Prostate gland (tissue), 2 donors: Measurements from ENCODE around the gene RRP36. TPM values are rescaled to one million over a fixed set of nuclear protein-coding genes. Genes with fewer than 3 reads are reported as not detected.

Experiments
- DNase-seq: peaks from one replicate; pipeline ENCODE4 v3.0.0-alpha.2; 2019; ENCODE audit warnings: low spot score
- H3K27ac ChIP-seq, 2 donors: fragments of 200-600 bp; sonication (generic); 2 replicates each; pipeline ENCODE4 v1.5.1; 2017 to 2019
- H3K27me3 ChIP-seq: fragments of 200-600 bp; sonication (generic); replicated peaks from 2 replicates; pipeline ENCODE4 v1.5.1; 2019; ENCODE audit not compliant: insufficient read depth
- H3K36me3 ChIP-seq, 2 donors: fragments of 200-600 bp; sonication (generic); 1 replicate in 1 of 2; 2 replicates in 1 of 2; pipeline versions ENCODE4 v1.5.1 to v1.8.1; 2017 to 2019
- H3K4me1 ChIP-seq: fragments of 200-600 bp; sonication (generic); replicated peaks from 2 replicates; pipeline ENCODE4 v1.5.1; 2019
- H3K4me3 ChIP-seq, 2 donors: fragments of 200-600 bp; sonication (generic); 2 replicates each; pipeline ENCODE4 v1.5.1; 2017 to 2019
- H3K9me3 ChIP-seq: fragments of 200-600 bp; sonication (generic); 2 replicates; pipeline ENCODE4 v1.5.1; 2017
- POLR2A ChIP-seq: fragments of 450-650 bp; IDR thresholded peaks from one replicate; pipeline ENCODE4 v1.6.1; 2016; ENCODE audit warnings: antibody characterized with exemption, mild to moderate bottlenecking
- POLR2AphosphoS5 ChIP-seq: sonication (generic); formaldehyde crosslinking; IDR thresholded peaks from one replicate; pipeline ENCODE4 v1.6.1; 2017; ENCODE audit warnings: antibody characterized with exemption
- WGBS: methylation state at CpG from one replicate; pipeline ENCODE4 v1.1.5; 2018; 5-methylcytosine and 5-hydroxymethylcytosine counted together
- intact Hi-C: fragments of 100-400 bp; cut with DNase I; formaldehyde crosslinking; loops from one replicate; pipeline ENCODE4 v1.14.2; 2022
- total RNA-seq, 2 donors: library from RNA; depleted of rRNA; stranded (reverse); fragments of >200 nt; gene quantifications; one replicate each; pipeline ENCODE4 v1.1.0, GENCODE V29; 2016
- TF ChIP-seq, protein P1 (sequence below), 4 experiments: fragments of 200-600 bp in 2 of 4; fragments of 450-650 bp in 2 of 4; sonication (generic) in 2 of 4; IDR thresholded peaks; 1 replicate in 3 of 4; 2 replicates in 1 of 4; pipeline ENCODE4 v1.5.1; 2016 to 2019; ENCODE audit warnings: antibody characterized with exemption in 4 of 4, mild to moderate bottlenecking in 2 of 4, moderate library complexity in 2 of 4

Gene RRP36, protein sequence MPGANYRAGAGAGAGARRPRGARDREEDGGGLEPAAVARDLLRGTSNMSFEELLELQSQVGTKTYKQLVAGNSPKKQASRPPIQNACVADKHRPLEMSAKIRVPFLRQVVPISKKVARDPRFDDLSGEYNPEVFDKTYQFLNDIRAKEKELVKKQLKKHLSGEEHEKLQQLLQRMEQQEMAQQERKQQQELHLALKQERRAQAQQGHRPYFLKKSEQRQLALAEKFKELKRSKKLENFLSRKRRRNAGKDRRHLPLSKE
- total RNA-seq: 10 to 100 TPM; 45.1 to 50.8 TPM

DNA sequence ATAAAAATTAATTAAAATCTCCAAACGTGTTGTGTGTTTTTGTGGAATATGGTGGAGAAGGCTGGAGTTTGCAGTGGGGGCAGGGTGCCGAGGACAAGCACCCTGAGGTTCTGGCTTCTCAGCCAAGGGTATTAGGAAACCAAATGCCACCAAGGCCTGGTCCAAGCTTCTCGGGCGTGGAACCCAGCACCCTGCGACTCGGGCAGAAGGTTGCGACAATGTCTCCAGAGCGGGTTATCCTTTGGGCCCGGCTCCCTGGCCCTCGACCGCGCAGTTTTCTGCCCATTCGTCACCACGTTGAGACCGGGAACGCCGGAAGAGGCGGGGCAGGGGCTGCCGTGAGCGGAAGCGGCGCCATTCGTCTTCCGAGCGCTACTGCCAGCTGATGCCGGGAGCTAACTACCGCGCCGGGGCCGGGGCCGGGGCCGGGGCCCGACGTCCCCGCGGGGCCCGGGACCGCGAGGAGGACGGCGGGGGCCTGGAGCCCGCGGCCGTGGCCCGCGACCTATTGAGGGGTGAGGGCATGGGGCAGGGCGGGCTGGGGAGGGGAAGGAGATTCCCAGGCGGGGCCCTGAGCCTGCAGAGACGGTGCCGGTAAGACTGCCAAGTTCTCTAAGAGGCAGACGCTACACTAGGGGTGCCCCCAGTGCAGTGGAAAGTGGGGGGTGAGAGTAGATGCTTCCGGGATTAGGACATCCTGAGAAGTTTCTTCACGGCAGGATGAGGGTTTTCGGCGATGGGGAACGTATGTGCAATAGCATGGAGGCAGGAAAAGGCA lies at the start of gene RRP36:
Gene RRP36, plus strand, starts transcription at position 354 of the 778 bp plus-strand sequence. Its CDS starts 32 bp downstream, at position 386.
- 2% methylated on average over 46 of the region's 56 CpGs for WGBS
- peak within 1 kb of the TSS; percentile 83 to 84 for H3K27ac ChIP-seq
- no peak for TF ChIP-seq POLR2A
- peak; percentile 73 for TF ChIP-seq POLR2AphosphoS5
- H3K4me3 ChIP-seq: peak within 1 kb of the TSS; percentile 85 to 88
- intact Hi-C loops: no loop called here
- H3K36me3 ChIP-seq: peaks cover 2 to 28% of the 10 kb centered on the region in 2 donors
- H3K27me3 ChIP-seq: no peaks in the 10 kb centered on the region
- H3K4me1 ChIP-seq: peaks cover 1% of the 10 kb centered on the region
- peak; percentile 65 for DNase-seq
- H3K9me3 ChIP-seq: no peaks in the 10 kb centered on the region

DNA sequence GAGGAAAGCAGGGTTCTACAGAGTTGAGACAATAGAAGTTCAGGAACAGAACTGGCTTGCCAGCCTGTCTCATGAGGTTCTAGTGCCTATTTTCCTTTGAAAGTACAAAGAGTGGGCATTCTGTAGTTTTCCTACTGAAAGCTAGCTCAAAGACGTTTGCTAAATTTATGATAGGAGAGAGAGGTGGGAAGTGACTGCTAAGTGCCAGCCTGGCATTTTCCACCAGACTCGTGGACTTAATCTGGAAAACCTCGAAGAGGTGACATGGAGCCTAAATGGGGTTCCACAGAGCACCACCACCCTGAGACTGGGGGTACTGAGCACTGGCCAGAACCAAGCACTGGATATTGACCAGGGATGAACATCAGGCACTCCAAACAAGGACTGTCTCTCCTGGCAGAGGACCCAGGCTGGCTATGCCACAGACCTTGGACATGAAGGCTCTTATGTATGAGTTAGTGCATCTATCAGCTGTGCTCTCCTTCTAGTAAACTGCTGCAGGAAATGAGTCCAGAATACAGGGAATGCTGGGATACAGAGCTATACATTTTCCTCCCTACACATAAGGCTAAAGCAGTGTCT lies 49.6 kb upstream of the RRP36 start:
- Histone ChIP-seq H3K9me3 (no peaks in the 10 kb centered on the region), H3K27me3 (no peaks in the 10 kb centered on the region), H3K27ac (no peak overlapping the region), H3K4me3 (no peak overlapping the region), H3K36me3 (peaks cover 0 to 5% of the 10 kb centered on the region in 2 donors), H3K4me1 (no peaks in the 10 kb centered on the region)
- TF ChIP-seq POLR2A: no peak
- no peak for TF ChIP-seq POLR2AphosphoS5
- TF ChIP-seq, protein P1, sequence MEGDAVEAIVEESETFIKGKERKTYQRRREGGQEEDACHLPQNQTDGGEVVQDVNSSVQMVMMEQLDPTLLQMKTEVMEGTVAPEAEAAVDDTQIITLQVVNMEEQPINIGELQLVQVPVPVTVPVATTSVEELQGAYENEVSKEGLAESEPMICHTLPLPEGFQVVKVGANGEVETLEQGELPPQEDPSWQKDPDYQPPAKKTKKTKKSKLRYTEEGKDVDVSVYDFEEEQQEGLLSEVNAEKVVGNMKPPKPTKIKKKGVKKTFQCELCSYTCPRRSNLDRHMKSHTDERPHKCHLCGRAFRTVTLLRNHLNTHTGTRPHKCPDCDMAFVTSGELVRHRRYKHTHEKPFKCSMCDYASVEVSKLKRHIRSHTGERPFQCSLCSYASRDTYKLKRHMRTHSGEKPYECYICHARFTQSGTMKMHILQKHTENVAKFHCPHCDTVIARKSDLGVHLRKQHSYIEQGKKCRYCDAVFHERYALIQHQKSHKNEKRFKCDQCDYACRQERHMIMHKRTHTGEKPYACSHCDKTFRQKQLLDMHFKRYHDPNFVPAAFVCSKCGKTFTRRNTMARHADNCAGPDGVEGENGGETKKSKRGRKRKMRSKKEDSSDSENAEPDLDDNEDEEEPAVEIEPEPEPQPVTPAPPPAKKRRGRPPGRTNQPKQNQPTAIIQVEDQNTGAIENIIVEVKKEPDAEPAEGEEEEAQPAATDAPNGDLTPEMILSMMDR (IDR thresholded peaks at IDR 0.05): no peak
- 81% methylated on average over 3 of the region's 3 CpGs for WGBS
- DNase-seq: no peak
- intact Hi-C loops: no loop called here

DNA sequence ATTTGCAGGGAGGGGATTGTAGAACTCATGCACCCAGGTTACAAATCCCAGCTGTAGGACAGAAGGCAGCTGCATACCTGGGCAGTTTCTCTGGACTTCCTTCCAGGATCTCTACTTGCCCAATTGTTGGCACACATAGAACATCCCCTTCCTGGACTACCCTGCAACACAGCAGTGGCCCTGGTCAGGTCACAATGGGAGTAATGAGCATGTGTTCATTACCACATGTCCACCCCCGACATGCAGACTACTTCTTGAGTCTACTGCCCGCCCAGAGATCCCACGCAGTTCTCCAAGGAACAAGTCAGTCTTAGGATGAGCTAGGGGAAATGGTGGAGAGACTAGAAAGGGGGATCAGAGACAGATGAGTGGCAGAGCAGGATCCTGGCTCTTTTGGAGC lies 47.5 kb upstream of the RRP36 start:
- Histone ChIP-seq H3K27me3 (no peaks in the 10 kb centered on the region), H3K4me1 (no peaks in the 10 kb centered on the region), H3K27ac (no peak overlapping the region), H3K4me3 (no peak overlapping the region), H3K9me3 (no peaks in the 10 kb centered on the region), H3K36me3 (no peaks in the 10 kb centered on the region)
- intact Hi-C loops: no loop called here
- WGBS: 97% methylated on average over 3 of the region's 3 CpGs
- TF ChIP-seq, protein P1 (IDR thresholded peaks at IDR 0.05): no peak
- TF ChIP-seq POLR2A: no peak
- TF ChIP-seq POLR2AphosphoS5: no peak
- DNase-seq: no peak

DNA sequence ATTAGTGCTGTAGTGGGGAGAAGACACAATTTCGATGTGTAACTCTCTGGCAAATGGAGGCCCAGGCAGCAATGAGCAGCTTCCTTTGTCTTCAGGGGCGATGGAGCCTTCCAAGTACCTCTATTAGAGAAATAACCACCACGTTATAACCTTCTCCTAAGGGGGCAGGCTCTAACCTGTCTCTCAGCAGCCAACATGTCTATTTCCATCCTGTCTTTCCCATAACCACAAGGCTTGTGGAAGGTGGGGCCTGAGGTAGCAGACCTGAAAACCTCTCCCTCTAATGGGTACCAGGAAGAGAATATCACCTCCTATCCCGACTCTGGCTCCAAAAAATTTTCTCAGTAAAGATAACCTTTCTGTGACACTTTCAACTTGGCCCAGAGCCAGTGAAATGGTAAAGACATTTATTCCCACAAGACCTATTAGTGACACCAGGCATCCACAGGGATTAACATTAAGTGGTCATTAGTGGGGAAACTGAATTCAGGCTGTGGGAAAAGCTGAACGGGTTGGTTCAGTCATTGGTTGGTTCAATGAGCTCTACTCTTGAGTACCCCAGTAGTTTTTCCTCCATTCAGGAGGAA lies 46.4 kb upstream of the RRP36 start:
- Histone ChIP-seq H3K27ac (no peak overlapping the region), H3K9me3 (no peaks in the 10 kb centered on the region), H3K4me1 (peaks cover 3% of the 10 kb centered on the region), H3K4me3 (no peak overlapping the region), H3K36me3 (no peaks in the 10 kb centered on the region), H3K27me3 (no peaks in the 10 kb centered on the region)
- intact Hi-C loops: no loop called here
- no peak for TF ChIP-seq POLR2A
- TF ChIP-seq POLR2AphosphoS5: no peak
- TF ChIP-seq, protein P1 (IDR thresholded peaks at IDR 0.05): no peak
- no peak for DNase-seq
- WGBS: 60% methylated on average over 5 of the region's 5 CpGs

DNA sequence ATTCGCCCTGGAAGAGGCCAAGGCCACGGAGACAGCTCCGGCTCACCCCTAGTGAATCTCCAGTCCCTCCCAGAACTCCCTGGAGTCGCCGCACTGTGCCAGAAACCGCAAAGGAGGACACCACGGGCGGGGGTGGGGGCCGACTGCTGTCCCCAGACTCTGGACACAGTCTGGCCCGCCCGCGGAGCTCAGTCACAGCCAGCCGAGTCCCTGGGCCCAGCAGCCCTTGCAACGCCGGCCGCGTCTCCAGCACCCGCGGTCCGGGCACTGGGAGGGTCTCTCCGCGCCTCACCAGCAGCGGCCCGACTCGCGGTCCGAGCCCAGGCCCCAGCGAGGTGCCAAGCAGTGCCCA lies 43.0 kb upstream of the RRP36 start:
- H3K27me3 ChIP-seq: no peaks in the 10 kb centered on the region
- intact Hi-C loops: no loop called here
- no peak for DNase-seq
- H3K36me3 ChIP-seq: no peaks in the 10 kb centered on the region
- no peak for TF ChIP-seq POLR2A
- TF ChIP-seq POLR2AphosphoS5: no peak
- TF ChIP-seq, protein P1 (IDR thresholded peaks at IDR 0.05): no peak
- peak overlapping the region; percentile 79 to 91 for H3K27ac ChIP-seq
- peak overlapping the region; percentile 84 to 91 for H3K4me3 ChIP-seq
- peaks cover 4% of the 10 kb centered on the region for H3K4me1 ChIP-seq
- WGBS: 4% methylated on average over 6 of the region's 28 CpGs
- H3K9me3 ChIP-seq: no peaks in the 10 kb centered on the region
